ENCODE results near the gene TWIST2.

- TF ChIP-seq CTCF (conservative IDR thresholded peaks at IDR 0.05) (no peak), EZH2 (IDR thresholded peaks at IDR 0.05; ENCODE audit: low read depth) (no peak)
Measured at GRCh38 chr2:238902285-238902684, 54.4 kb downstream of the TWIST2 start.
